Peyer's patch (tissue), 4 donors: Measurements from ENCODE around the gene RFX4. TPM values are rescaled to one million over a fixed set of nuclear protein-coding genes. Genes with fewer than 3 reads are reported as not detected.
A peak's percentile ranks its signal among the peaks of the same experiment; 100 is the strongest.

ENCODE experiments used
- DNase-seq, 3 donors: peaks; one replicate each; pipeline ENCODE4 v3.0.0-alpha.2; 2017 to 2019
- H3K27ac ChIP-seq, 4 donors: fragments of 200-600 bp; sonication (generic); one replicate each; pipeline ENCODE4 v1.5.1; 2016 to 2019
- H3K27me3 ChIP-seq, 2 donors: fragments of 200-600 bp; sonication (generic); one replicate each; pipeline ENCODE4 v1.5.1; 2019
- H3K36me3 ChIP-seq, 3 donors: fragments of 200-600 bp; sonication (generic); one replicate each; pipeline ENCODE4 v1.5.1; 2016 to 2019
- H3K4me1 ChIP-seq, 4 donors: fragments of 200-600 bp; sonication (generic); one replicate each; pipeline ENCODE4 v1.5.1; 2016 to 2019
- H3K4me3 ChIP-seq, 4 donors: fragments of 200-600 bp; sonication (generic); 1 replicate in 3 of 4; 2 replicates in 1 of 4; pipeline ENCODE4 v1.5.1; 2016 to 2019; ENCODE audit warnings: mild to moderate bottlenecking in 1 of 4
- H3K9me3 ChIP-seq, 4 donors: fragments of 200-600 bp; sonication (generic); one replicate each; pipeline ENCODE4 v1.5.1; 2016 to 2019; ENCODE audit warnings: mild to moderate bottlenecking in 1 of 4
- POLR2A ChIP-seq, 2 donors: fragments of 450-650 bp; IDR thresholded peaks; one replicate each; pipeline ENCODE4 v1.5.1; 2017; ENCODE audit warnings: antibody characterized with exemption in 2 of 2, mild to moderate bottlenecking in 2 of 2, moderate library complexity in 2 of 2
- total RNA-seq, 4 donors: library from RNA; depleted of rRNA; stranded (reverse); fragments of >200 nt; gene quantifications; one replicate each; pipeline ENCODE4 v1.1.0, GENCODE V29; 2016
- TF ChIP-seq, protein P1 (sequence below), 6 experiments: fragments of 450-650 bp in 4 of 6; fragments of 200-600 bp in 2 of 6; sonication (generic) in 1 of 6; IDR thresholded peaks; one replicate each; pipeline ENCODE4 v1.5.1; 2017 to 2019; ENCODE audit warnings: antibody characterized with exemption in 6 of 6, mild to moderate bottlenecking in 3 of 6, moderate library complexity in 1 of 6

RFX4 gene
- total RNA-seq, 4 donors from 2014 or later, result not detected

DNA sequence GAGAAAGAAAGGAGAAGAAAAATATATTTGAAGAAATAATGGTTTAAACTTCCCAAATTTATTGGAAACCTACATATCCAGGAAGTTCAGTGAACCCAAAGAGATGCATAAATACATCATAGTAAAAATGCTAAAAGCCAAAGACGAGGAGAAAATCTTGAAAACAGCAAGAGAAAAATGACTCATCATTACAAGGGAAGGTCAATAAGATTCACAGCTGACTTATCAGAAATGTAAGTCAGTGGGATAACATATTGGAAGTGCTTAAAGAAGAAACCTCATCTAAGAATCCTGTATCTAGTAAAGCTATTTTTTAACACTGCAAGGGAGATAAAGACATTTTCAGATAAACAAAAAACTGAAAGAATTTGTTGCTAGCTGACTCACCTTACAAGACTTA lies 211.6 kb downstream of the RFX4 start:
- H3K27me3 ChIP-seq, result no peaks in the 10 kb centered on the region
- peaks cover 0 to 13% (median 0%) of the 10 kb centered on the region in 3 donors for H3K36me3 ChIP-seq
- no peak overlapping the region for H3K4me3 ChIP-seq
- TF ChIP-seq, protein P1, sequence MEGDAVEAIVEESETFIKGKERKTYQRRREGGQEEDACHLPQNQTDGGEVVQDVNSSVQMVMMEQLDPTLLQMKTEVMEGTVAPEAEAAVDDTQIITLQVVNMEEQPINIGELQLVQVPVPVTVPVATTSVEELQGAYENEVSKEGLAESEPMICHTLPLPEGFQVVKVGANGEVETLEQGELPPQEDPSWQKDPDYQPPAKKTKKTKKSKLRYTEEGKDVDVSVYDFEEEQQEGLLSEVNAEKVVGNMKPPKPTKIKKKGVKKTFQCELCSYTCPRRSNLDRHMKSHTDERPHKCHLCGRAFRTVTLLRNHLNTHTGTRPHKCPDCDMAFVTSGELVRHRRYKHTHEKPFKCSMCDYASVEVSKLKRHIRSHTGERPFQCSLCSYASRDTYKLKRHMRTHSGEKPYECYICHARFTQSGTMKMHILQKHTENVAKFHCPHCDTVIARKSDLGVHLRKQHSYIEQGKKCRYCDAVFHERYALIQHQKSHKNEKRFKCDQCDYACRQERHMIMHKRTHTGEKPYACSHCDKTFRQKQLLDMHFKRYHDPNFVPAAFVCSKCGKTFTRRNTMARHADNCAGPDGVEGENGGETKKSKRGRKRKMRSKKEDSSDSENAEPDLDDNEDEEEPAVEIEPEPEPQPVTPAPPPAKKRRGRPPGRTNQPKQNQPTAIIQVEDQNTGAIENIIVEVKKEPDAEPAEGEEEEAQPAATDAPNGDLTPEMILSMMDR (IDR thresholded peaks at IDR 0.05), result no peak
- no peak for DNase-seq
- no peaks in the 10 kb centered on the region for H3K4me1 ChIP-seq
- no peak overlapping the region for H3K27ac ChIP-seq
- H3K9me3 ChIP-seq, result no peaks in the 10 kb centered on the region

DNA sequence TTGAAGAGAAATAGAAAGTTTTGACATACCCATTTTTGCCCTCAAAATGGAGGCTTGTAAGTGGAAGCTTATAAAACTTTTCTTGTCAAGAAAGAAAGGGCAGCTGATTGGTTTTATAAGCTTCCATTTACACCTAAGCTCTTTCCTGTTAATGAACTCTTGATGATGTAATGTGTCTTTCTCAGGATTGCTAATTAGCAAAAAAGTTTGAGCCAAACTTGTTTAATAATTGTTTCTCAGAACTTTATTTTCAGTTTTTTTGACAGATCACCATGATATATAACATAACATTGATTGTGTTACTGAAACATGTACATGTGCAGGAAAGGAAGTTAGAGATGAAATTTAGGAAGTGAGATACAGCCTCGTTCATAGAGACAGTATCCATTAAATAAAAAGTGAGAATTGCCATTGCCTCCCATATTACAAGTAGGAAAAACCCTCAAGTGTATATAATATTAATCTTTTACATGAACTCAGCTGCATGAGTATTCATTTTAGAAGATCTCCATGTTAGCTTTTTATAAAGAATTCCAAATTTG lies 218.4 kb downstream of the RFX4 start:
- no peak for DNase-seq
- H3K4me3 ChIP-seq, result no peak overlapping the region
- H3K4me1 ChIP-seq, result peaks cover 0 to 5% (median 0%) of the 10 kb centered on the region in 4 donors
- H3K27ac ChIP-seq, result no peak overlapping the region
- H3K9me3 ChIP-seq, result no peaks in the 10 kb centered on the region
- TF ChIP-seq POLR2A (IDR thresholded peaks at IDR 0.05), result no peak
- TF ChIP-seq, protein P1 (IDR thresholded peaks at IDR 0.05), result no peak
- peaks cover 0 to 7% (median 0%) of the 10 kb centered on the region in 3 donors for H3K36me3 ChIP-seq
- H3K27me3 ChIP-seq, result no peaks in the 10 kb centered on the region

DNA sequence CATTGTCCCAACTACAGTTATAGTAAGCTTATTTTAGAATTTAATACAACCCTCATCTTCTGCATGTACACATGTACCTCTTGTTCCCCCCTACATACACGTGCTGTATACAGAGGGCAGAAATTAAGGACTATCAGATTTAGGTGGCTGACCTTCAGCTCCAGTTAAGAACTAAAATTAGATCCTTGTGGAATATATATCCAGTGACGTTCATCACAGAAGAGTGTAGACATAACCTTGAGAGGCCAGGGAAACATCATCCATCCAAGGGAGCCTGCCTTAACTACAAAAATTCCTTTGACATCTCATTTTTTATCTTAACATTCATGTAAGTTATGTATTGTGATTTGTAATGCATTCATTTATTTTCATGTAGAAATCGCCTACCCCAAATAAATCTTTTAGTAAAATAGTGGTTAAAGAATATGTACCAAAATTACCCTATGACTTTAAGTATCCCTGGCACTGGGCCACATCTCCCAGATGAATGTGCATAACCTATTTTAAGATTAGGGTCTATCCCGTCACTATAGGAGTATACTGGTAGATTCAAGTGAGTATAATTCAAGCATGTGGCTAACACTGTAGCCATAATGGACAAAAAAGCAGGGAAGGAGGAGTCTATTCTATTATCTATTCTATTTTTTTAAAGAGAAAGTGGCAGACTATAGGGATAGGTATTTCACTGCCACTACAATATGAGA lies 219.2 kb downstream of the RFX4 start:
- H3K27ac ChIP-seq, result no peak overlapping the region
- no peak for TF ChIP-seq POLR2A (IDR thresholded peaks at IDR 0.05)
- TF ChIP-seq, protein P1 (IDR thresholded peaks at IDR 0.05), result no peak
- no peaks in the 10 kb centered on the region for H3K9me3 ChIP-seq
- H3K36me3 ChIP-seq, result peaks cover 0 to 7% (median 0%) of the 10 kb centered on the region in 3 donors
- no peak overlapping the region for H3K4me3 ChIP-seq
- no peaks in the 10 kb centered on the region for H3K27me3 ChIP-seq
- DNase-seq, result no peak
- peaks cover 0 to 5% (median 0%) of the 10 kb centered on the region in 4 donors for H3K4me1 ChIP-seq

DNA sequence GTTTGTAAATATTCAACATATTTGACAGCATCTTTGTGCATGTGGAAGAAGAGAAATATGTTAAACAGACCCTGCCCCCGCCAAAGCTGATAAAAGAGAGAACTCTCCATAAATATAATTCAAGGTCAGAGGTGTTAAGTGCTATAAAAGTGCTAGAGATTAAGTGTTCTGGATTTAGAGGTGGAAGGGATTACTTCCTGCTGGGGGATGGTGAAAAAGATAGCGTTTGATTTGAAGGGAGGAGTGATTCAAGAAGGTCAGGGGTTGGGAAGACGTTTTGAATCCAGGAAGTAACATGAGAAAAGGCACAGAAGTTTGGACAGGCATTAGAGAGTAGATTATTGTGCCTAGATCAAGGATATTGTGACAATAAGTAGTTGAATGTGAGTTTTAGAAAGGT lies 221.9 kb downstream of the RFX4 start:
- no peak overlapping the region for H3K4me3 ChIP-seq
- H3K27me3 ChIP-seq, result no peaks in the 10 kb centered on the region
- TF ChIP-seq, protein P1 (IDR thresholded peaks at IDR 0.05), result no peak
- TF ChIP-seq POLR2A (IDR thresholded peaks at IDR 0.05), result no peak
- H3K4me1 ChIP-seq, result peaks cover 0 to 5% (median 0%) of the 10 kb centered on the region in 4 donors
- DNase-seq, result no peak
- no peaks in the 10 kb centered on the region for H3K9me3 ChIP-seq
- peaks cover 0 to 7% (median 0%) of the 10 kb centered on the region in 3 donors for H3K36me3 ChIP-seq
- peak overlapping the region in 1 of 4 donors; percentile 40 for H3K27ac ChIP-seq

Other genes starting within 250 kb of the RFX4 start
- 10 to 100 TPM in 1 of 4 donors, 1 to 10 TPM in 3; 5.1 to 10.7 (median 7.4) TPM for gene POLR3B, start 225.3 kb upstream of the RFX4 start, total RNA-seq
- gene RIC8B, start 191.7 kb downstream of the RFX4 start, total RNA-seq, result 10 to 100 TPM in 3 of 4 donors, 1 to 10 TPM in 1; 9.5 to 23.1 (median 16.2) TPM